ENCODE measurements around the gene ENO4. TPM values are rescaled to one million over a fixed set of nuclear protein-coding genes. Genes with fewer than 3 reads are reported as not detected.

ENO4 gene
- total and polyA plus RNA-seq, 9 of the 15 experiments (the other 6 are each of a cell fraction or from before 2014, with no cell fraction given), result 0.07 TPM; not detected in 8

DNA sequence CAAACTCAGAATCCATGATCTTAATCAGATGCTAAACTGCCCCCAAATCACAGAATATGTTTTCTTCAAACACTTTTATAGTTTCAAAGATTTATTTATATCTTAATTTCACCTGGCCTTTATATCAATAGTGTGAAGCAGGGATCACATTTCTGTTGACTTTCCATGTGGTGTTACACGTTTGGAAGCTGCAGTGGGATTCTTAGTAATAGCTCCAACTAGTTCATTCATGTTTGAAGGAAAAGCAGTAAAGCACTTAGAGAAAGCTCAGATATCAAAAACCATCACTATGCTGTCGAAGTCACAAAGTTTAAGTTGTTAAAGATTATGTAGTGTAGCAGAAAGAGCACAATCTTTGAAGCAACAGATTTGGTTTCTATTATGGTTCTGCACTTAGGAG is 16.8 kb downstream of the ENO4 start:
- peaks cover 0 to 5% of the 10 kb centered on the region in 2 experiments; a peak in 2 of 5 replicates for H3K27me3 ChIP-seq (ENCODE audit: control insufficient read depth in 2 of 2, insufficient read depth in 2 of 2, low read length in 2 of 2)
- ChIA-PET CTCF (ENCODE audit: low intra/inter-chr PET ratio) (no interaction called here), POLR2A (no interaction called here)
- H3K4me1 ChIP-seq (replicated peaks in 1 of 2; ENCODE audit: control insufficient read depth in 2 of 2, insufficient read depth in 2 of 2, low read length in 2 of 2), result no peaks in the 10 kb centered on the region
- H3K36me3 ChIP-seq (ENCODE audit: control insufficient read depth, insufficient read depth, low read length), result no peaks in the 10 kb centered on the region
- DNase-seq (ENCODE audit: extremely low read depth in 1 of 4, low spot score in 3 of 4) (no peak), ATAC-seq (no peak), FAIRE-seq (no peak)
- H4K20me1 ChIP-seq (replicated peaks; ENCODE audit: control insufficient read depth, insufficient read depth, low read length), result no peaks in the 10 kb centered on the region
- WGBS (ENCODE audit: insufficient coverage, low coverage, missing lambda C conversion rate), result 3% methylated on average over 2 of the region's 2 CpGs
- BruUV-seq (replicated peaks), result no TSS peak
- no peaks in the 10 kb centered on the region for H3K9me1 ChIP-seq (ENCODE audit: control insufficient read depth, insufficient read depth, low read length)
- no peak overlapping the region for H3K9ac ChIP-seq (ENCODE audit: insufficient read depth in 1 of 2, low read depth in 2 of 2, low read length in 2 of 2)
- intact Hi-C loops (cut with micrococcal nuclease) (no loop called here), in situ Hi-C loops (cut with MboI) (no loop called here)
- H3K4me2 ChIP-seq (ENCODE audit: insufficient read depth, low read length), result no peak overlapping the region
- no peaks in the 10 kb centered on the region for H3K79me2 ChIP-seq (ENCODE audit: control insufficient read depth, insufficient read depth, low read length)
- TF ChIP-seq, protein P1, sequence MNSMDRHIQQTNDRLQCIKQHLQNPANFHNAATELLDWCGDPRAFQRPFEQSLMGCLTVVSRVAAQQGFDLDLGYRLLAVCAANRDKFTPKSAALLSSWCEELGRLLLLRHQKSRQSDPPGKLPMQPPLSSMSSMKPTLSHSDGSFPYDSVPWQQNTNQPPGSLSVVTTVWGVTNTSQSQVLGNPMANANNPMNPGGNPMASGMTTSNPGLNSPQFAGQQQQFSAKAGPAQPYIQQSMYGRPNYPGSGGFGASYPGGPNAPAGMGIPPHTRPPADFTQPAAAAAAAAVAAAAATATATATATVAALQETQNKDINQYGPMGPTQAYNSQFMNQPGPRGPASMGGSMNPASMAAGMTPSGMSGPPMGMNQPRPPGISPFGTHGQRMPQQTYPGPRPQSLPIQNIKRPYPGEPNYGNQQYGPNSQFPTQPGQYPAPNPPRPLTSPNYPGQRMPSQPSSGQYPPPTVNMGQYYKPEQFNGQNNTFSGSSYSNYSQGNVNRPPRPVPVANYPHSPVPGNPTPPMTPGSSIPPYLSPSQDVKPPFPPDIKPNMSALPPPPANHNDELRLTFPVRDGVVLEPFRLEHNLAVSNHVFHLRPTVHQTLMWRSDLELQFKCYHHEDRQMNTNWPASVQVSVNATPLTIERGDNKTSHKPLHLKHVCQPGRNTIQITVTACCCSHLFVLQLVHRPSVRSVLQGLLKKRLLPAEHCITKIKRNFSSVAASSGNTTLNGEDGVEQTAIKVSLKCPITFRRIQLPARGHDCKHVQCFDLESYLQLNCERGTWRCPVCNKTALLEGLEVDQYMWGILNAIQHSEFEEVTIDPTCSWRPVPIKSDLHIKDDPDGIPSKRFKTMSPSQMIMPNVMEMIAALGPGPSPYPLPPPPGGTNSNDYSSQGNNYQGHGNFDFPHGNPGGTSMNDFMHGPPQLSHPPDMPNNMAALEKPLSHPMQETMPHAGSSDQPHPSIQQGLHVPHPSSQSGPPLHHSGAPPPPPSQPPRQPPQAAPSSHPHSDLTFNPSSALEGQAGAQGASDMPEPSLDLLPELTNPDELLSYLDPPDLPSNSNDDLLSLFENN (IDR thresholded peaks at IDR 0.05; ENCODE audit: low read depth in 2 of 2, low read length in 2 of 2), result no peak
- TF ChIP-seq, protein P2, sequence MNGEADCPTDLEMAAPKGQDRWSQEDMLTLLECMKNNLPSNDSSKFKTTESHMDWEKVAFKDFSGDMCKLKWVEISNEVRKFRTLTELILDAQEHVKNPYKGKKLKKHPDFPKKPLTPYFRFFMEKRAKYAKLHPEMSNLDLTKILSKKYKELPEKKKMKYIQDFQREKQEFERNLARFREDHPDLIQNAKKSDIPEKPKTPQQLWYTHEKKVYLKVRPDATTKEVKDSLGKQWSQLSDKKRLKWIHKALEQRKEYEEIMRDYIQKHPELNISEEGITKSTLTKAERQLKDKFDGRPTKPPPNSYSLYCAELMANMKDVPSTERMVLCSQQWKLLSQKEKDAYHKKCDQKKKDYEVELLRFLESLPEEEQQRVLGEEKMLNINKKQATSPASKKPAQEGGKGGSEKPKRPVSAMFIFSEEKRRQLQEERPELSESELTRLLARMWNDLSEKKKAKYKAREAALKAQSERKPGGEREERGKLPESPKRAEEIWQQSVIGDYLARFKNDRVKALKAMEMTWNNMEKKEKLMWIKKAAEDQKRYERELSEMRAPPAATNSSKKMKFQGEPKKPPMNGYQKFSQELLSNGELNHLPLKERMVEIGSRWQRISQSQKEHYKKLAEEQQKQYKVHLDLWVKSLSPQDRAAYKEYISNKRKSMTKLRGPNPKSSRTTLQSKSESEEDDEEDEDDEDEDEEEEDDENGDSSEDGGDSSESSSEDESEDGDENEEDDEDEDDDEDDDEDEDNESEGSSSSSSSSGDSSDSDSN (IDR thresholded peaks at IDR 0.05; ENCODE audit: borderline replicate concordance in 1 of 2, low read depth in 2 of 2, low read length in 2 of 2), result no peak
- no peak for TF ChIP-seq ARID1B (IDR thresholded peaks at IDR 0.05)
- no peak for TF ChIP-seq CBFA2T3 (IDR thresholded peaks at IDR 0.05)
- no peak overlapping the region for H2AFZ ChIP-seq (ENCODE audit: low read depth, low read length)
- no peak overlapping the region for H3K4me3 ChIP-seq
- no peak overlapping the region for H3K27ac ChIP-seq (ENCODE audit: extremely low read depth, low read depth, low read length)
- H3K9me3 ChIP-seq (replicated peaks; ENCODE audit: control insufficient read depth, insufficient read depth, low read depth, low read length), result no peaks in the 10 kb centered on the region
